ENCODE measurements around the gene ADAM22.
"Not testable (repeated sequence)": the region's sequence is repeated elsewhere in the genome, so short reads cannot be mapped to it uniquely, and the experiment has no call there.

The ADAM22 gene

GRCh38 chr7:87933953-87934698, at the start of gene ADAM22:
ADAM22 (plus strand) TSS chr7:87934251; CDS start chr7:87934466, 215 bp downstream.
- peak within 1 kb of the TSS; percentile 87 for H3K4me3 Mint-ChIP-seq
- peaks cover 7% of the 10 kb centered on the region for H3K4me1 Mint-ChIP-seq (ENCODE audit: low read depth)
- no peak within 1 kb of the TSS for H3K27ac Mint-ChIP-seq
- peaks cover 2% of the 10 kb centered on the region for H3K36me3 Mint-ChIP-seq (ENCODE audit: low read depth)
- peaks cover 58% of the 10 kb centered on the region for H3K27me3 Mint-ChIP-seq (ENCODE audit: low read depth)
- no peaks in the 10 kb centered on the region for H3K9me3 Mint-ChIP-seq

GRCh38 chr7:87885018-87885417, 49.0 kb upstream of the ADAM22 start:
- Mint-ChIP-seq H3K4me3 (no peak overlapping the region), H3K9me3 (no peaks in the 10 kb centered on the region), H3K36me3 (ENCODE audit: low read depth) (peaks cover 38% of the 10 kb centered on the region), H3K27me3 (ENCODE audit: low read depth) (no peaks in the 10 kb centered on the region), H3K4me1 (ENCODE audit: low read depth) (peaks cover 22% of the 10 kb centered on the region), H3K27ac (no peak overlapping the region)

- Mint-ChIP-seq H3K27ac (no peak overlapping the region), H3K36me3 (ENCODE audit: low read depth) (peaks cover 33% of the 10 kb centered on the region), H3K9me3 (no peaks in the 10 kb centered on the region), H3K4me1 (ENCODE audit: low read depth) (peaks cover 14% of the 10 kb centered on the region), H3K27me3 (ENCODE audit: low read depth) (no peaks in the 10 kb centered on the region), H3K4me3 (no peak overlapping the region)
These were observed 47.2 kb upstream of the ADAM22 start for GRCh38 chr7:87886875-87887274.

GRCh38 chr7:87895363-87895762, 38.7 kb upstream of the ADAM22 start:
- Mint-ChIP-seq H3K36me3 (ENCODE audit: low read depth) (peaks cover 50% of the 10 kb centered on the region), H3K27me3 (ENCODE audit: low read depth) (no peaks in the 10 kb centered on the region), H3K4me3 (no peak overlapping the region), H3K9me3 (no peaks in the 10 kb centered on the region), H3K4me1 (ENCODE audit: low read depth) (peaks cover 17% of the 10 kb centered on the region), H3K27ac (no peak overlapping the region)

- no peak overlapping the region for H3K4me3 Mint-ChIP-seq
- no peaks in the 10 kb centered on the region for H3K27me3 Mint-ChIP-seq (ENCODE audit: low read depth)
- H3K4me1 Mint-ChIP-seq (ENCODE audit: low read depth), result peaks cover 9% of the 10 kb centered on the region
- H3K9me3 Mint-ChIP-seq, result no peaks in the 10 kb centered on the region
- no peak overlapping the region for H3K27ac Mint-ChIP-seq
- peaks cover 49% of the 10 kb centered on the region for H3K36me3 Mint-ChIP-seq (ENCODE audit: low read depth)
These were observed 34.8 kb upstream of the ADAM22 start for GRCh38 chr7:87899255-87899654.

GRCh38 chr7:87907136-87907906, 26.7 kb upstream of the ADAM22 start:
- H3K4me1 Mint-ChIP-seq (ENCODE audit: low read depth); H3K9me3 Mint-ChIP-seq; H3K27me3 Mint-ChIP-seq (ENCODE audit: low read depth); H3K4me3 Mint-ChIP-seq; H3K27ac Mint-ChIP-seq: not testable (repeated sequence)
- H3K36me3 Mint-ChIP-seq (ENCODE audit: low read depth), result peaks cover 14% of the 10 kb centered on the region

GRCh38 chr7:87908814-87909213, 25.2 kb upstream of the ADAM22 start:
- not testable (repeated sequence) for H3K27ac Mint-ChIP-seq

GRCh38 chr7:87912121-87912520, 21.9 kb upstream of the ADAM22 start:
- H3K36me3 Mint-ChIP-seq (ENCODE audit: low read depth), result peaks cover 6% of the 10 kb centered on the region
- no peaks in the 10 kb centered on the region for H3K4me1 Mint-ChIP-seq (ENCODE audit: low read depth)
- H3K27ac Mint-ChIP-seq, result no peak overlapping the region
- H3K4me3 Mint-ChIP-seq, result no peak overlapping the region
- peaks cover 3% of the 10 kb centered on the region for H3K27me3 Mint-ChIP-seq (ENCODE audit: low read depth)
- no peaks in the 10 kb centered on the region for H3K9me3 Mint-ChIP-seq

More at GRCh38 chr7:87908814-87909213, 25.2 kb upstream of the ADAM22 start:
- not testable (repeated sequence) for H3K9me3 Mint-ChIP-seq; H3K4me3 Mint-ChIP-seq; H3K27me3 Mint-ChIP-seq (ENCODE audit: low read depth); H3K4me1 Mint-ChIP-seq (ENCODE audit: low read depth)
- H3K36me3 Mint-ChIP-seq (ENCODE audit: low read depth), result peaks cover 13% of the 10 kb centered on the region

- H3K27ac Mint-ChIP-seq, result no peak overlapping the region
- no peak overlapping the region for H3K4me3 Mint-ChIP-seq
- no peaks in the 10 kb centered on the region for H3K4me1 Mint-ChIP-seq (ENCODE audit: low read depth)
- peaks cover 11% of the 10 kb centered on the region for H3K27me3 Mint-ChIP-seq (ENCODE audit: low read depth)
- H3K9me3 Mint-ChIP-seq, result no peaks in the 10 kb centered on the region
- H3K36me3 Mint-ChIP-seq (ENCODE audit: low read depth), result no peaks in the 10 kb centered on the region
These were observed 15.3 kb upstream of the ADAM22 start for GRCh38 chr7:87918740-87919139.

- no peak overlapping the region for H3K4me3 Mint-ChIP-seq
- H3K27ac Mint-ChIP-seq, result no peak overlapping the region
- H3K36me3 Mint-ChIP-seq (ENCODE audit: low read depth), result no peaks in the 10 kb centered on the region
- H3K27me3 Mint-ChIP-seq (ENCODE audit: low read depth), result peaks cover 14% of the 10 kb centered on the region
- H3K9me3 Mint-ChIP-seq, result no peaks in the 10 kb centered on the region
- no peaks in the 10 kb centered on the region for H3K4me1 Mint-ChIP-seq (ENCODE audit: low read depth)
These were observed 14.2 kb upstream of the ADAM22 start for GRCh38 chr7:87919875-87920274.

GRCh38 chr7:87920578-87920977, 13.5 kb upstream of the ADAM22 start:
- no peaks in the 10 kb centered on the region for H3K9me3 Mint-ChIP-seq
- no peaks in the 10 kb centered on the region for H3K4me1 Mint-ChIP-seq (ENCODE audit: low read depth)
- peaks cover 14% of the 10 kb centered on the region for H3K27me3 Mint-ChIP-seq (ENCODE audit: low read depth)
- H3K27ac Mint-ChIP-seq, result no peak overlapping the region
- H3K4me3 Mint-ChIP-seq, result no peak overlapping the region
- no peaks in the 10 kb centered on the region for H3K36me3 Mint-ChIP-seq (ENCODE audit: low read depth)

- H3K27me3 Mint-ChIP-seq (ENCODE audit: low read depth), result peaks cover 11% of the 10 kb centered on the region
- H3K4me3 Mint-ChIP-seq; H3K36me3 Mint-ChIP-seq (ENCODE audit: low read depth): not testable (repeated sequence)
These were observed 11.2 kb upstream of the ADAM22 start for GRCh38 chr7:87922759-87923395.

GRCh38 chr7:87926581-87927461, 7.2 kb upstream of the ADAM22 start:
- Mint-ChIP-seq H3K27ac (no peak overlapping the region), H3K27me3 (ENCODE audit: low read depth) (peaks cover 30% of the 10 kb centered on the region), H3K4me3 (no peak overlapping the region), H3K4me1 (ENCODE audit: low read depth) (no peaks in the 10 kb centered on the region), H3K9me3 (no peaks in the 10 kb centered on the region), H3K36me3 (ENCODE audit: low read depth) (no peaks in the 10 kb centered on the region)

More at GRCh38 chr7:87922759-87923395, 11.2 kb upstream of the ADAM22 start:
- not testable (repeated sequence) for H3K4me1 Mint-ChIP-seq (ENCODE audit: low read depth); H3K27ac Mint-ChIP-seq; H3K9me3 Mint-ChIP-seq

- Mint-ChIP-seq H3K36me3 (ENCODE audit: low read depth) (peaks cover 2% of the 10 kb centered on the region), H3K27me3 (ENCODE audit: low read depth) (peaks cover 63% of the 10 kb centered on the region), H3K4me3 (peak overlapping the region; percentile 87), H3K27ac (no peak overlapping the region), H3K9me3 (no peaks in the 10 kb centered on the region), H3K4me1 (ENCODE audit: low read depth) (peaks cover 7% of the 10 kb centered on the region)
These were observed 472 bp upstream of the ADAM22 start for GRCh38 chr7:87933605-87933952.
